Measurements from ENCODE around the gene CNTNAP5.

The CNTNAP5 gene

DNA sequence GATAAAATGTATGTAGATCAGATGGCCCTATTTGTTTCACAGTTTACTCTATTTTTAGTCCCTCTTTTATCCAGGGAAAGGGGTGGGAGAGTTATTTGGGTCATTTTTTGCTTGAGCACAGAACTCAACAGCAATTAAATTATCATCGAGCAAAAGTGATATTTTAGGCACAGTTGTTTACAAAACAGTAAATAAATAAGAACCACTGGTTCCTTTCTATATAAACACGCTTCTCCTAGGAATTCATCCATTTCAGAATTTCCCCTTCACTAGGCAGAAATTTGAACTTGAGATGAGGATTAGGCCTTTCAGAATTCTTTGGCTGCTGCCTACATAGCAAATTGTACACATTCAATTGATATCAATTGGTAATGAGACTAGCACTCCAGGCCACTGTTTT is 812.4 kb downstream of the CNTNAP5 start:
- no peak for DNase-seq (ENCODE audit: low read depth)
- TF ChIP-seq, protein P1, sequence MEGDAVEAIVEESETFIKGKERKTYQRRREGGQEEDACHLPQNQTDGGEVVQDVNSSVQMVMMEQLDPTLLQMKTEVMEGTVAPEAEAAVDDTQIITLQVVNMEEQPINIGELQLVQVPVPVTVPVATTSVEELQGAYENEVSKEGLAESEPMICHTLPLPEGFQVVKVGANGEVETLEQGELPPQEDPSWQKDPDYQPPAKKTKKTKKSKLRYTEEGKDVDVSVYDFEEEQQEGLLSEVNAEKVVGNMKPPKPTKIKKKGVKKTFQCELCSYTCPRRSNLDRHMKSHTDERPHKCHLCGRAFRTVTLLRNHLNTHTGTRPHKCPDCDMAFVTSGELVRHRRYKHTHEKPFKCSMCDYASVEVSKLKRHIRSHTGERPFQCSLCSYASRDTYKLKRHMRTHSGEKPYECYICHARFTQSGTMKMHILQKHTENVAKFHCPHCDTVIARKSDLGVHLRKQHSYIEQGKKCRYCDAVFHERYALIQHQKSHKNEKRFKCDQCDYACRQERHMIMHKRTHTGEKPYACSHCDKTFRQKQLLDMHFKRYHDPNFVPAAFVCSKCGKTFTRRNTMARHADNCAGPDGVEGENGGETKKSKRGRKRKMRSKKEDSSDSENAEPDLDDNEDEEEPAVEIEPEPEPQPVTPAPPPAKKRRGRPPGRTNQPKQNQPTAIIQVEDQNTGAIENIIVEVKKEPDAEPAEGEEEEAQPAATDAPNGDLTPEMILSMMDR (IDR thresholded peaks at IDR 0.05; ENCODE audit: control insufficient read depth, extremely low read depth, insufficient read depth), result no peak

GRCh38 chr2:124838406-124838805 is 813.3 kb downstream of the CNTNAP5 start:
- H3K4me3 ChIP-seq (ENCODE audit: low read depth, low read length), result no peak overlapping the region
- TF ChIP-seq, protein P1 (IDR thresholded peaks at IDR 0.05; ENCODE audit: control insufficient read depth, extremely low read depth, insufficient read depth), result no peak
- no peak for DNase-seq (ENCODE audit: low read depth)

More for the DNA sequence above, 812.4 kb downstream of the CNTNAP5 start:
- H3K4me3 ChIP-seq (ENCODE audit: low read depth, low read length), result no peak overlapping the region

GRCh38 chr2:124867247-124867646 is 842.2 kb downstream of the CNTNAP5 start:
- DNase-seq (ENCODE audit: low read depth), result no peak
- H3K4me3 ChIP-seq (ENCODE audit: low read depth, low read length), result no peak overlapping the region
- TF ChIP-seq, protein P1 (IDR thresholded peaks at IDR 0.05; ENCODE audit: control insufficient read depth, extremely low read depth, insufficient read depth), result no peak

- no peak for DNase-seq (ENCODE audit: low read depth)
- no peak overlapping the region for H3K4me3 ChIP-seq (ENCODE audit: low read depth, low read length)
- TF ChIP-seq, protein P1 (IDR thresholded peaks at IDR 0.05; ENCODE audit: control insufficient read depth, extremely low read depth, insufficient read depth), result no peak
Observed at GRCh38 chr2:124874219-124874618, 849.1 kb downstream of the CNTNAP5 start.

- TF ChIP-seq, protein P1 (IDR thresholded peaks at IDR 0.05; ENCODE audit: control insufficient read depth, extremely low read depth, insufficient read depth), result no peak
- no peak overlapping the region for H3K4me3 ChIP-seq (ENCODE audit: low read depth, low read length)
- DNase-seq (ENCODE audit: low read depth), result no peak
Observed at GRCh38 chr2:124874676-124875075, 849.6 kb downstream of the CNTNAP5 start.

DNA sequence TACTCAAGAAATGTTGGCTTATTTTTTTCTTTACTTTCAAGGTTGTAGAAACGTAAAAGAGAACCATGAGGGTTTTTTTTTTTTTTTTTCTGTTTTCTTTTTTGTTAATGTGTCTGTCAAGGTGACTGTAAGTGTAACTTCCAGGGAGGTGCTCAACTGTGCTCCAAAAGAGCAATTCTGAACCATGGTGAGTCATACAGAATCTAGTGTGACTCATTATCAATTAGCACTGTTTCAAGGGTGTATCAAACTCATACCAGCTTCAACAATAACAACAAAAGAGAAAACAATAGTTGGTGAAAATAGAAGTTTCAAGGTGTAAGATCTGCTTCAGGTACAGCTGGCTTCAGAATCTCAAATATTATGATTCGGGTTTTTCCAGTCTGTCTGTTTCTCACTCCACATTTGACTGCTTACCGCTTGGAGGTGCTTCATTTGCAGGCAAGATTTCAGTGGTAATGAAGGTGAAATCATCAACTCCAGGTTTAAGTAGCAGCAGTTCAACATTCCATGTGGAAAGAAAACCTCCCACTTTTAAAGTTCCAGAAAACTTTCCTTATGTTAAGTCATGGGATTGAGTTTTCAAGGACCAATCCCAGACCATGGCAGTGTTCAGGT is 850.6 kb downstream of the CNTNAP5 start:
- no peak overlapping the region for H3K4me3 ChIP-seq (ENCODE audit: low read depth, low read length)
- DNase-seq (ENCODE audit: low read depth), result no peak
- TF ChIP-seq, protein P1 (IDR thresholded peaks at IDR 0.05; ENCODE audit: control insufficient read depth, extremely low read depth, insufficient read depth), result no peak

GRCh38 chr2:124877141-124877577 is 852.1 kb downstream of the CNTNAP5 start:
- H3K4me3 ChIP-seq (ENCODE audit: low read depth, low read length), result no peak overlapping the region
- TF ChIP-seq, protein P1 (IDR thresholded peaks at IDR 0.05; ENCODE audit: control insufficient read depth, extremely low read depth, insufficient read depth), result no peak
- DNase-seq (ENCODE audit: low read depth), result no peak
